ENCODE measurements around the gene GSTP1. TPM values are rescaled to one million over a fixed set of nuclear protein-coding genes. Genes with fewer than 3 reads are reported as not detected.
"Not testable (repeated sequence)": the region's sequence is repeated elsewhere in the genome, so short reads cannot be mapped to it uniquely, and the experiment has no call there.

GSTP1 gene
- total and polyA plus RNA-seq, 11 donors: 294 to 830 (median 393) TPM

DNA sequence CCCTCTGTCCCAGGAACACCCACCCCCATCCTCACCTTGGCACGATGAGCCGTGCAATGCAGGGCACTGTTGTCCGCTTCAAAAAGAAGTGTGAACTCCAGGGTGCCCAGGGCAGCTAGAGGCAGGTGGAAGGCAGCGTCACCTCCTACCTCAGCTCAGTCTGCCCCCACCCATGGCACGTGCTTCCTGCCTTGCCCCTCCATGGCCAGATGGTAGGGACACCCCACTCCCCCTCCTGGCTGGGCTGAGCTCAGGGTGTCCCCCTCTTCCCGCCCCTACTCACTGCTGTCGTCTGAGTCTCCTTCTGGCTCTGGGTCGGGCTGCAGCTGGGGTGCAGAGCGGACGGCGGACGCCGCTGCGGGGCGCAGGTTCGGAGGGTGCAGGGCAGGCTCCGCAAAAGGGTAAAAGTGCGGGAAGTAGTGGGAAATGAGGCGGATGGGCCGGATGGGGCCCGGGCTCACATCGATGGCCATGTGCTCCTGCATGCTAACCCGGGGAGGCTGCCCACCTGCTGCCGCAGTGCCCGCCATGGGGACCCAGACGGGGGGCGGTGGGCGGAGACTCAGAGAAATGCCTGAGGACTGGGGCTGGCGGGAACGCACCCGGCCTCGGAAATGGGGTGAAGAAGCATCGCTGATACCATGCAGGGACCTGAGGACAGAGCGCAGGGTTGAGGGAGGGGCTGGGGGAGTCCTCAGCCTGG lies 32.3 kb downstream of the GSTP1 start:
- Histone ChIP-seq H3K4me1 (peaks cover 0 to 38% (median 12%) of the 10 kb centered on the region in 12 donors), H3K9me3 (no peaks in the 10 kb centered on the region), H3K27ac (peak overlapping the region in 1 of 12 donors; percentile 29), H3K4me3 (no peak overlapping the region), H3K27me3 (peaks cover 0 to 15% (median 0%) of the 10 kb centered on the region in 9 donors), H3K36me3 (peaks cover 0 to 25% (median 20%) of the 10 kb centered on the region in 9 donors)
- 30 to 60% (median 47%) methylated on average over 28 to 34 of the region's 34 CpGs for WGBS, 4 donors
- DNase-seq (peak in 1 of 5 donors; percentile 58), ATAC-seq (peak in 2 of 4 donors; percentile 3 to 6)
- intact Hi-C loops (cut with DNase I): no loop called here
- TF ChIP-seq POLR2A (IDR thresholded peaks at IDR 0.05): no peak
- TF ChIP-seq, protein P1, sequence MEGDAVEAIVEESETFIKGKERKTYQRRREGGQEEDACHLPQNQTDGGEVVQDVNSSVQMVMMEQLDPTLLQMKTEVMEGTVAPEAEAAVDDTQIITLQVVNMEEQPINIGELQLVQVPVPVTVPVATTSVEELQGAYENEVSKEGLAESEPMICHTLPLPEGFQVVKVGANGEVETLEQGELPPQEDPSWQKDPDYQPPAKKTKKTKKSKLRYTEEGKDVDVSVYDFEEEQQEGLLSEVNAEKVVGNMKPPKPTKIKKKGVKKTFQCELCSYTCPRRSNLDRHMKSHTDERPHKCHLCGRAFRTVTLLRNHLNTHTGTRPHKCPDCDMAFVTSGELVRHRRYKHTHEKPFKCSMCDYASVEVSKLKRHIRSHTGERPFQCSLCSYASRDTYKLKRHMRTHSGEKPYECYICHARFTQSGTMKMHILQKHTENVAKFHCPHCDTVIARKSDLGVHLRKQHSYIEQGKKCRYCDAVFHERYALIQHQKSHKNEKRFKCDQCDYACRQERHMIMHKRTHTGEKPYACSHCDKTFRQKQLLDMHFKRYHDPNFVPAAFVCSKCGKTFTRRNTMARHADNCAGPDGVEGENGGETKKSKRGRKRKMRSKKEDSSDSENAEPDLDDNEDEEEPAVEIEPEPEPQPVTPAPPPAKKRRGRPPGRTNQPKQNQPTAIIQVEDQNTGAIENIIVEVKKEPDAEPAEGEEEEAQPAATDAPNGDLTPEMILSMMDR (IDR thresholded peaks at IDR 0.05): peak in 1 of 12 donors; percentile 5

DNA sequence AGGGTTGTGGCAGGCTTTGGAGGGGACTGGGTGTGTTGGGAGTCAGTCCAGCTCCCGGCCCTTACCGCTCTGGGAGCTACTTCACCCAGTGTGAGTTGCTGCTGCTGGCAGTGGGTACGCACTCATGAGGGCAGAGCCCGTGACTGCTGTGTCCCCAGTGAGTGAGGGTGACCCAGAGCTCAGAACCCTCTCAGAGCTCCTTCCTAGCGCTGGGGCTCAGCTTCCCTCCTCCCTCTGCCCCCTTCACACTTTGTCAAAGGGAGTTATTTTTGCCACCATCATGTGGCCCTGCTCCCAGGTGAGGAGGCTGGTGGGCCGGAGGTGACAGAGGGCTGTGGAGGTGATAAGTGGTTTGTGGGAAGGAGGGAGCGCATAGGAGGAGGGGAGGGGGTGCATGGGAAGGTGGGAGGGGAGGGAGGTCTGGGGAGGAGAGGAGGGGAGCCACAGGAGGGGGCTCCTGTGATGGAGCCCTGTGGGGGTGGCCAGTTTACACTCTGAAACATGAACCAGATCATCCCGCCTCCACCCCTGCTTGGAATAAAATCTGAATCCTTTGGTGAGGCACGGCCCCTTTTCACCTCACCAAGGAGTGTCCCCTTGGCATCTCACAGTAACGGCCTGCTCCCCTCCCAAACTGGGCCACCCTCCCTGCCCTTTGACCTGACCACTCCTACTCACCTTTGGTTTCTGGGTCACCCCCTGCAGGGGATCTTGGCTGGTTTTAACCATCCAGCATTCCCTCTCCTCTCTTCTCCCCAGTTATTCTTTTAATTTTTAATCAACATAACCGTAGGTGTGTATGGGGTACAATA lies 33.0 kb downstream of the GSTP1 start:
- Histone ChIP-seq H3K4me1 (peaks cover 0 to 38% (median 12%) of the 10 kb centered on the region in 12 donors), H3K9me3 (no peaks in the 10 kb centered on the region), H3K27ac (peak overlapping the region in 2 of 12 donors; percentile 42 to 57), H3K27me3 (peaks cover 0 to 15% (median 0%) of the 10 kb centered on the region in 9 donors), H3K36me3 (peaks cover 0 to 18% (median 13%) of the 10 kb centered on the region in 9 donors), H3K4me3 (no peak overlapping the region)
- ATAC-seq (peak in 3 of 4 donors; percentile 9 to 36 (median 21)), DNase-seq (no peak)
- intact Hi-C loops (cut with DNase I): no loop called here
- TF ChIP-seq, protein P1 (IDR thresholded peaks at IDR 0.05): no peak
- TF ChIP-seq POLR2A (IDR thresholded peaks at IDR 0.05): no peak
- 19 to 46% (median 25%) methylated on average over 9 to 11 of the region's 11 CpGs for WGBS, 4 donors

DNA sequence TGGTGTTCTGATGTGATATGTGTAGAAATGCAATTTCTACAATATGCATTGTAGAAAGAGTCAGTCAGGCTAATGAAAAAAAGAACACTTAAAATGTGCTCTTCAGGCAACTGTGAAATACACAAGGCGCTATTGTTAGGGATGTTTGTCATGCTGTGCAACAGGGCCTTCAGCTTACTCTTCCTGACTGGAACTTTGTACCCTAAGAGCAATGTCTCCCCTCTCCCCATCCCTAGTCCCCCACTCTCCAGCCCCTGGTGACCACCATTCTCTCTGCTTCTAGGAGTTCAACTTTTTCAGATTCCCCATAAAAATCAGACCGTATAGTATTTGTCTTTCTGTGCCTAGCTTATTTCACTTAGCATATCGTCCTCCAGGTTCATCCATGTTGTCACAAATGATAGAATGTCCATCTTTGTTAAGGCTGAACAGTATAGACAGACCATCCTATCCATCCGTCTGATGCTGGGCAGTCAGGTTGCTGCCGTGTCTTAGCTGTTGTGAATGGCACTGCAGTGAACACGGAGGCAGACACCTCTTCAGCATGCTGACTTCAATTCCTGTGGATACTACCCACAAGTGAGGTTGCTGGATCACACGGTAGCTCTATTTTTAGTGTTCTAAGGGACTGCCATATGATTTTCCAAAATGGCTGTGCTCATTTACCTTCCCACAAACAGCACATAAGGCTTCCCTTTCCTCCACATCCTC lies 33.8 kb downstream of the GSTP1 start:
- Histone ChIP-seq H3K4me1 (peaks cover 0 to 38% (median 12%) of the 10 kb centered on the region in 12 donors), H3K27ac (peak overlapping the region in 4 of 12 donors; percentile 11 to 57 (median 36)), H3K9me3 (no peaks in the 10 kb centered on the region), H3K27me3 (peaks cover 0 to 15% (median 0%) of the 10 kb centered on the region in 9 donors), H3K36me3 (peaks cover 0 to 10% (median 5%) of the 10 kb centered on the region in 9 donors), H3K4me3 (no peak overlapping the region)
- intact Hi-C loops (cut with DNase I): no loop called here
- ATAC-seq (peak in 1 of 4 donors; percentile 38), DNase-seq (no peak)
- TF ChIP-seq, protein P1 (IDR thresholded peaks at IDR 0.05): no peak
- TF ChIP-seq POLR2A (IDR thresholded peaks at IDR 0.05): no peak
- 55 to 71% (median 61%) methylated on average over 7 of the region's 7 CpGs for WGBS, 4 donors

DNA sequence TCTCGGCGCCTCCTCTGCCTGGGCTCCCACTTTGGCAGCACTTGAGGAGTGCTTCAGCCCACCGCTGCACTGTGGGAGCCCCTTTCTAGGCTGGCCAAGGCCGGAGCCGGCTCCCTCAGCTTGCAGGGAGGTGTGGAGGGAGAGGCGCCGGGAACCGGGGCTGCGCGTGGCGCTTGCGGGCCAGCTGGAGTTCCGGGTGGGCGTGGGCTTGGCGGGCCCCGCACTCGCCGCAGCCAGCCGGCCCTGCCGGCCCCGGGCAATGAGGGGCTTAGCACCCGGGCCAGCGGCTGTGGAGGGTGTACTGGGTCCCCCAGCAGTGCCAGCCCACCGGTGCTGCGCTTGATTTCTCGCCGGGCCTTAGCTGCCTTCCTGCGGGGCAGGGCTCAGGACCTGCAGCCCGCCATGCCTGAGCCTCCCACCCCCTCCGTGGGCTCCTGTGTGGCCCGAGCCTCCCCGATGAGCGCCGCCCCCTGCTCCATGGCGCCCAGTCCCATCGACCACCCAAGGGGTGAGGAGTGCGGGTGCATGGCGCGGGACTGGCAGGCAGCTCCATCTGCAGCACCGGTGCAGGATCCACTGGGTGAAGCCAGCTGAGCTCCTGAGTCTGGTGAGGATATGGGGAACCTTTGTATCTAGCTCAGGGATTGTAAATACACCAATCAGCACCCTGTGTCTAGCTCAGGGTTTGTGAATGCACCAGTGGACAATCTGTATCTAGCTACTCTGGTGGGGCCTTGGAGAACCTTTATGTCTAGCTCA lies 35.5 kb downstream of the GSTP1 start:
- H3K4me3 ChIP-seq; H3K36me3 ChIP-seq; ATAC-seq; H3K27ac ChIP-seq; H3K9me3 ChIP-seq; intact Hi-C loops (cut with DNase I): not testable (repeated sequence)
- 89 to 99% (median 95%) methylated on average over 29 to 40 of the region's 40 CpGs for WGBS, 4 donors
- Histone ChIP-seq H3K4me1 (peaks cover 0 to 29% (median 6%) of the 10 kb centered on the region in 12 donors), H3K27me3 (peaks cover 0 to 15% (median 0%) of the 10 kb centered on the region in 9 donors)
- peak in 1 of 5 donors; percentile 57 for DNase-seq

DNA sequence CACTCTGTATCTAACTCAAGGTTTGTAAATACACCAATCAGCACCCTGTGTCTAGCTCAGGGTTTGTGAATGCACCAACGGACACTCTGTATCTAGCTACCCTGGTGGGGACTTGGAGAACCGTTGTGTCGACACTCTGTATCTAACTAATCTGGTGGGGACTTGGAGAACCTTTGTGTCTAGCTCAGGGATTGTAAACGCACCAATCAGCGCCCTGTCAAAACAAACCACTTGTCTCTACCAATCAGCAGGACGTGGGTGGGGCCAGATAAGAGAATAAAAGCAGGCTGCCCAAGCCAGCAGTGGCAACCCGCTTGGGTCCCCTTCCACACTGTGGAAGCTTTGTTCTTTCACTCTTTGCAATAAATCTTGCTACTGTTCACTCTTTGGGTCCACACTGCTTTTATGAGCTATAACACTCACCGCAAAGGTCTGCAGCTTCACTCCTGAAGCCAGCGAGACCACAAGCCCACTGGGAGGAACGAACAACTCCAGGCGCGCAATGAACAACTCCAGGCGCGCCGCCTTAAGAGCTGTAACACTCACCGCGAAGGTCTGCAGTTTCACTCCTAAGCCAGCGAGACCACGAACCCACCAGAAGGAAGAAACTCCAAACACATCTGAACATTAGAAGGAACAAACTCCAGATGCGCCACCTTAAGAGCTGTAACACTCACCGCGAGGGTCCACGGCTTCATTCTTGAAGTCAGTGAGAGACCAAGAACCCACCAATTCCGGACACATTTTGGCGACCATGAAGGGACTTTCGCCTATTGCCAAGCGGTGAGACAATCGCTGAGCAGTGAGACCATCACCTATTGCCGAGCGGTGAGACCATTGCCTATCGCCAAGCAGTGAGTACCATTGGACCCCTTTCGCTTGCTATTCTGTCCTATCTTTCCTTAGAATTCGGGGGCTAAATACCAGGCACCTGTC lies 36.3 kb downstream of the GSTP1 start:
- H3K36me3 ChIP-seq; DNase-seq; intact Hi-C loops (cut with DNase I); H3K4me3 ChIP-seq; H3K27ac ChIP-seq; H3K9me3 ChIP-seq; ATAC-seq: not testable (repeated sequence)
- Histone ChIP-seq H3K27me3 (peaks cover 0 to 11% (median 0%) of the 10 kb centered on the region in 9 donors), H3K4me1 (peaks cover 0 to 24% (median 0%) of the 10 kb centered on the region in 12 donors)
- WGBS, 4 donors: 85 to 94% (median 91%) methylated on average over 33 of the region's 33 CpGs

DNA sequence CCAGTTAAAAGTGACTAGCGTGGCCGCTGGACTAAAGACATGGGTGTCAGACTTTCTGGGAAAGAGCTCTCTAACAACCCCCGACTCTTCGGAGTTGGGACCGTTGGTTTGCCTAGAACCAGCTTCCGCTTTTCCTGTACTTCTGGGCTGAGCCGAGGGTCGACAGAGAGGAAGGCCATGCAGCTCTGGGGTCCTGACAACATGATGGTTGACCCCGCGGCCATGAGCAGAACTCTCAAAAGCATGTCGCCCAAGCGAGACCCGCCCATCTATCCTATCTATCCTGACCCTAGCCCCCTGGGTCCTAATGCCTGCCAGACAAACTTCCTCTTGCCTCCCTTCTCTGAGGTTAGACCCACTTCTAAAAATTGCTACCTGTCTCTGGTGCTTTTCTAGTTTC lies 37.0 kb downstream of the GSTP1 start:
- DNase-seq; ATAC-seq; H3K9me3 ChIP-seq; H3K27ac ChIP-seq; H3K4me3 ChIP-seq; H3K27me3 ChIP-seq; H3K36me3 ChIP-seq; intact Hi-C loops (cut with DNase I): not testable (repeated sequence)
- H3K4me1 ChIP-seq: peaks cover 0 to 22% (median 0%) of the 10 kb centered on the region in 12 donors
- 85 to 90% (median 86%) methylated on average over 12 to 13 of the region's 13 CpGs for WGBS, 4 donors
